Renal cortex interstitium (tissue), 11 donors: ENCODE data around the gene GRIN2A. TPM values are rescaled to one million over a fixed set of nuclear protein-coding genes. Genes with fewer than 3 reads are reported as not detected.
"Not testable (repeated sequence)": the region's sequence is repeated elsewhere in the genome, so short reads cannot be mapped to it uniquely, and the experiment has no call there.

Experiments
- DNase-seq, 11 donors: peaks; one replicate each; pipeline ENCODE4 v3.0.0-alpha.2; 2013; ENCODE audit warnings: low read depth in 9 of 11, low spot score in 4 of 11; ENCODE audit errors: extremely low read depth in 1 of 11
- polyA plus RNA-seq, 3 donors: library from polyadenylated mRNA; unstranded; fragments of 120-200 nt; gene quantifications; one replicate each; pipeline ENCODE4 v1.2.1, GENCODE V29; 2013; ENCODE audit not compliant: insufficient read length in 3 of 3

The GRIN2A gene
- polyA plus RNA-seq, 3 donors: 5.8 to 6.6 (median 6.5) TPM

DNA sequence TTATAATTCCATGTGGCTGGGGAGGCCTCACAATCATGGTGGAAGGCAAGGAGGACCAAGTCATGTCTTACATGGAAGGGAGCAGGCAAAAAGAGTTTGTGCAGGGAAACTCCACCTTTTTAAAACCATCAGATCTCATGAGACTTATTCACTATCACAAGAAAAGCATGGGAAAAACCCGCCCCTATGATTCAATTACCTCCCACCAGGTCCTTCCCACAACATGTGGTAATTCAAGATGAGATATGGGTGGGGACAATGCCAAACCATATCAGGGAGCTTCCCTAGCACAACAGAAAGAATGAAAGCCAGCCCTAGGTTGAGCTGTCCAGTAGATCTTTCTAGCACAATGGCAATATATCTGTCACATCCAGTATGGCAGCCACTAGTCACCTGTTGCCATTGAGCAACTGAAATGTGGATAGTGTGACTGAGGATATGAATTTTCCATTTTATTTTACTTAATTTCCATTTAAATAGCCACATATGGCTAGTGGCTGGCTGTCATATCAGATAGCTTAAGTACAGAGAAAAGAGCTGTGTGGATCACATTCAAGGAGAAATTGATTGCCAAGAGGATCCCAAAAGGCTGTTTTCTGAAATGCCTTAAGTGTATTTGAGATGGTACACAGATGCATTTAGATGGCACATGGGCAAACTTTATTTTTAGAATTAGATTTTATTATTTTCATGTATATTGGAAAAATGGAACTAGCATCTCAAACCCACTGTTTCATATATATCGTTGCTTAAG lies 273.0 kb downstream of the GRIN2A start:
- no peak for DNase-seq

DNA sequence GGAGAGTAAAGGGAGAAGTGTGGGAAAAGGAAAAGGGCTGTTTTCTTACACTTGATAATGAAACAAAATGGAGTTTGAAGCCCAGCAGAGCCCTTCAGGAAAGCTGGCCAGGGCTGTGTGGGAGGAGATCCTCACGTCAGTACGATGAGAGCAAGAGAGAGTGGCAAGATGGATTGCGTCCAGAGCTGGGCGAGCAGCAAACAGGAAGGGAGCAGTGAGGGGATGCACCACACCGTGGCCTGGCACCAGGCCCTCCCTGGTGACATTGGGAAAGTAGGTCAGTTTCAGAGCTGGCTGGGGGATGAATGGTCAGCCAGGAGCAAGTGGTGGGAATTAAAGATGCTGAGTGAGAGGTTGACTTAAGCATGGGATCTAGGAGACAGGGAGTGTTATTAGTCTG lies 273.6 kb downstream of the GRIN2A start:
- peak in 7 of 11 donors; percentile 9 to 47 (median 30) for DNase-seq

DNA sequence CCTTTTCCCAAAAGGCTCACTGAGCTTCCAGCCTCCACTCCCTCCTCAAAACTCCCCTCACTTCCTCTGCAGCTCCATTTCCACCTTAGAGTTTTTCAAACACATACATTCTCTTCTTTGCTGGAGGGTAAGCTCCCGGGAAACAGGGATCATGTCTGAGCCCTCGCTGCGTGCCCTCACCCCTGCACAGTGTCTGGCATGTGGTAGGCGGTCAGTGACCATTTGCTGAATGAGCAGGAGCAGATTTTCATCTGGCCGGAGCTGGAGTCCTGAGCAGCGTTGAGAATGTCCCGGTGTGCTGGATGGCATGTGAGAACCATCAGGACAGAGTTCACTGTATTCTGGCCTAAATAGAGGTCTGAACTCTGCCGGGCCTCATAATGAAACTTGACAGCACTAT lies 274.5 kb downstream of the GRIN2A start:
- DNase-seq: no peak

DNA sequence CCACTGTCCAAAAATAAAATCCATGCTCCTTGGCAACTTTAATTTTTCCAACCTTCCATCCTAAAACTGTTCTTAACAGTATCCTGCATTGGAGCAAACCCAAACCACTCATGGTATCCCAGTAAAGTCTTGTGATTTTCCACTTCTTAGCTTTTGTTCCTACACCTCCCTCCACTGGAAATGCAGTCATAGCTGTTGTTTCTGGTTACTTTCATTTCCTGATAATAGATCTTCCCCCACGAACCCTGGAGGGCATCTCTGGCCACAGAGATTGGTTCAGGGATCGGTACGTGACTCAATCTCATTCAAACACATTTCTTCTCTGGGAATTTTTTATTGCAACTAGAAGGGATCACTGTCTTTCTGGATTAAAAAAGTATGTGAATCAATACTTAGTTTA lies 276.0 kb downstream of the GRIN2A start:
- DNase-seq: no peak

DNA sequence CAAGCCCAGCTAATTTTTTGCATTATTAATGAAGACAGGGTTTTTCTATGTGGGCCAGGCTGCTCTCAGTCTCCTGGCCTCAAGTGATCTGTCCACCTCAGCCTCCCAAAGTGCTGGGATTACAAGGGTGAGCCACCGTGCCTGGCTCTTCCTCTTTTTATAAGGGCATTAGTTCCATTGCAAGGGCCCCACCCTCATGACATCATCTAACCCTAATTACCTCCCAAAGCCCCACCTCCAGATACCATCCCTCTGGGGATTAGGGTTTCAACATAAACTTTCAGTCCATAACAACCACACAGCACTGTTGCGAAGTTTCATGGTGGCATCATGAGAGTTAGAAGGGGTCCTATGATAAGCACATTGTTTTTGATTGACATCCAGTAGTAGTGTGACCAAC lies 277.7 kb downstream of the GRIN2A start:
- DNase-seq: no peak

DNA sequence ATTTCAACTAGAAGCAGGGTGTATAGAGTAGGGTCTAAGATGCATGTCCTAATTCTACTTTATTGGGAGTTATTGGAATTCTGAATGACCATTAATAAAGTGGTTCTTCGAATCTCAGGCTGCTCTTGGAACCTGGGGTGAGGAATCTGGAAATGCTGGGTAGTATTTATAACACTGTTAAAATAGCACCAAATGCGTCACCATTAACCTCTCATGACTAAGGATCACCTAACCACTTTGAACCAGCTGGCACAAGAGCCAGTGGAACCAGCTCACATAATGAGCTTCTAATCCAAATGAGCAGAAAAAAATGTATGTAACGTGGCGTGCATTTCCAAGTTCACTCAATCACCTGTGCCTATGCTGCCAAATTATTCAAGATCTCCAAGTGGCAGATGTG lies 281.7 kb downstream of the GRIN2A start:
- DNase-seq: no peak

DNA sequence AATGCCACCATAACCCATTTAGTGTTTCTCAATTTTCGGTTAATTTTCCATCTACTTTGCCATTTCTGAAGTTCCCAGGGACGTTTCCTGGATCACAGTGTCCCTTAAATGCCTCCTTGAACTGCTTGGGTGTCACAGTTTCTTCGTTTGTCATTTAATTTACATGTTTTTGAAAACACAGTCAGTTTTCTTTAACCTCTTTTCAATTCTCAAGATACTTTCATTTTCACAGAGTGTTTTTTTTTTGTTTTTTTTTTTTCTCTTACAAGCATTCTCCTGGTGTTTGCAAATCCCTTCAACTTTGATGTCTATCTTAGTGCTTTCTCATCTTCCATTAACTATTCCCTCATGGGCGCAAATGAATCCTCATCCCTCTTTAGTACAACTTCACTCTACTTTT lies 283.7 kb downstream of the GRIN2A start:
- DNase-seq: no peak

DNA sequence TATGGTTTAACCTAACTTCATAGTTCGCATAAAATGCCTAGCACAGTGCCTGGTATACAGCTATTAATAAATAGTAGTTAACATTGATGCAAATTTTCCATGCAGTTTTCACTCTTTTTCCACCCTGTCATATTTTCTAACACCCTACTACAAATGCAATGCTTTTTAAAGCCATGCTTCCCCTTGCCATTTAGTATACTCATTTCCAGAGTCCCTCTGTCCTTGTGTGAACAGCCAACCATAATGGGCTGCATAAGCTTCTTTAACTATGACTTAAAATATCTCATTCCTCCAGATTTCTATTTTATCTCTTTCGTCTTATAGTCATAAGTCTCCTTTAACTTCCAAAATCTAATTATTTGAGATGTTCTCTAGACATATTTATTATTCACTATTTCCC lies 284.1 kb downstream of the GRIN2A start:
- no peak for DNase-seq

DNA sequence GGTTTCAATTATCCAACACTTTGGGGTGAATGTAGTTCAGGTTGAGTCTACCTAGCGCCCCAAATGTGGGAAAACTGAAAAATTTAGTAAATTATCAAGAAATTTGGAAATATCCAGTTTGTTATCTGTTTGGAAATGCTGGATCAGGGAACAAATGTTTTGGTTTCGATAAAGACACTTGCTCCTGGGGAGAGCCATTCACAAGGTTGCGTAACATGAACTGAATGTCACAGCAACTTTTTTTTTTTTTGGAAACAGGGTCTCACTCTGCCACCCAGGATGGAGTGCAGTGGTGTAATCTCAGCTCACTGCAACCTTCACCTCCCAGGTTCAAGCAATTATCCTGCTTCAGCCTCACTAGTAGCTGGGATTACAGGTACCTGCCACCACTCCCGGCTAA lies 286.4 kb downstream of the GRIN2A start:
- no peak for DNase-seq

DNA sequence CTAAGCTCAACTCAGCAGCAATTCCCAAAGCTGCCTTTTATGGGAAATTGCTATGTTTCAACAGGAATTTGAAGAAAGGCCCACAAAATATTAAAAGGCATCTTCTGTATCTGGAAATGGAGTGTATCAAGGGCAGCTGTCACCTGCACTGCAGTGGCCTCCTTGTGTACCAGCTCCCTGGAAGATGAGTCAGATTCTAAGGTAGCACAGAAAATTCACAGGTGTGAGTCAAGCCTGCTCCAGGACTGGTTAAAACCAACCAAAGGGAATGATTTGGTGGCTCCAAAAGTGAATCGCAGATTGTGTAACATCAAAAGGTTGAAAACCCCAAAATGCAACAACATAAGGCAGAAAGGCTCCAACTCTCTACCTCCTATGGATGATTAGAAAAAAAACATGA lies 296.4 kb downstream of the GRIN2A start:
- no peak for DNase-seq

DNA sequence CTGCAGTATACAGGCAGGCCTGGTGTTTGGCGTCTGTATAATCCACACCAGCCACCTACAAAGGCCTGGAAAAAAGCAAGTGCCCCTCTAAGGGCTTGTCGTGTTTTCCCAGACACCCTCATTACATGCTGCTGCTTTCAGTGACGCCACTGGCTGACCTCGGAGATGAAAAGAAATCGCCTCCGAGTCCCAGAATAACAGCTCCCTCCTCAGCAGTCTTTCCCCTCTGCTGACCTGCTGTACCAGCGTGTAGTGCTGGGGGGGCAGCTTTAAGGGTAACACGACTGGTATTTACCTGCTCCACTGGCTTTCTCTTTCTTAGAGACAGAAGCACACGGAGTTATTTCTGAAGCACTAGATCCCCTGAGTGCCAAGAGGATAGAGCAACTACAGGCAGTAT lies 296.8 kb downstream of the GRIN2A start:
- peak in 2 of 11 donors; percentile 4 to 8 for DNase-seq

DNA sequence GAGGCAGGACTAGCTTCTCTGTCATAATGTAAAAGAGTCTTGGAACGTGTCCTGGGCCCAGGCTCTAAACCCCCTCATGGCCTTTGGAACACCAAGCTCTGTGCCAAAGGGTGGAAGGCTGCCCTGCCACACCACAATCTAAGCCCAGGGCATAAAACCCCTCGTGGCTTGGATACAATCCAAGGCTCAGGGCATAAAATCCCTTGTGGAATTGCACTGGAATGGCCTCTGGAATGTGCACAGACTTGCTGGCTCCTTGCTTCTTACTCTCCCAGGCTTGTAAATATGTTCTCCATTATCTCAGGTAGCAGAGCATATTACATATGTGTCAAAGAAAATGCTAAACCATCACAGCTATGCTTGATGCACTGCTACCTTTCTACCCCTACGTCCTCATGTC lies 306.2 kb downstream of the GRIN2A start:
- DNase-seq: not testable (repeated sequence)

DNA sequence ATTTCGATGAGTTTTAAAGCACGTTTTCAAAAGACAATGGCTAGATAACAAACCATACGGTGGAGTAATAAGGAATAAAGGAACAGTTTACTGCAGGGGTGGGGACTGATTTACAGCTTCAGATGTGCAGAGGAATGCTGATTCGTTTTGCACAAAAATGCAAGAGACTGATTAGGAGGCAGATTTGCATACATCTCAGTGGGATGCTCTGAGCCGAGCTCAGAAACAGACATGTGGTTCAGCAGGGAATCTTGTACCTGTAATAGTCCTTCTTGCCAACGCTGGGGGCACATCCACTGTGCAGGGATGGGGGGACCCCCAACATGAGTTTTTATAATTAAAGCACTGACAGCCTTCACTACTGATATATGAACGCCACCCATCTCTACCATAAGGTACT lies 308.0 kb downstream of the GRIN2A start:
- DNase-seq: no peak

DNA sequence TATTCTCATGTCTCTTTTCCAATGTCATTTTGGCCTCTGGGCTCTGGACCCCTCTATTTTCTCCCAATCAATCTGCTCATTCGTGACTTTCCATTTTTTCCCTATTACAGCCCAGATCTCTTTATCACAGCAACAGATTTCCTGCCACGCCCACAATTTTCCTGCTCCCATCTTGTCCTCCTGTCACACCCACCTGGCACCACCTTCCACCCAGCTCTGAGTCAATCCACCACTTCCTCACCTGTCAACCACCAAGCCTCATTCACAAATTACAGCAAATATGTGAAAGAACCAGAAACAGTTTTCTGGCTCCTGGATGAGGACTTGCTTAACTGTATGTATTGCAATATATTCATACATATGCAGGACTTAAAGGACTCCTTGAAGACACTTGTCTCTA lies 311.3 kb downstream of the GRIN2A start:
- DNase-seq: no peak

DNA sequence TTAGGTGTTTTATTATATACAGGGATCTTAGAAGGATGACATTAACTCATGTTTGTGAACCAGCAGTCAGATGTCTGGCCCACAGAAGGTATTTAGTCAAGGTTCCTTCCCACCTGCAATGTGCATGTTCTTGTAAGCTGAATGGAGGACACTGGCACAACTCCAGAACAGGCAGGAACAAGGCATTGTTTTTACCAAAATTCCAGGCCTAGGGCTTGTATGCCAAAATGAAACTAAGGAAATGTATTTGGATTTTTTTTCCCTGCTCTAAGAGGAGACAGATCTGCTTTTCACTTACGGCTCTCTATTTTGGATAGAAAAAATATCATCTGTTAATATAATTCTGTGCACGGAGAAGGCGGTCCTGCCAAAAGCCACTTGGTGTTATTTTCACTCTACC lies 312.5 kb downstream of the GRIN2A start:
- DNase-seq: no peak

DNA sequence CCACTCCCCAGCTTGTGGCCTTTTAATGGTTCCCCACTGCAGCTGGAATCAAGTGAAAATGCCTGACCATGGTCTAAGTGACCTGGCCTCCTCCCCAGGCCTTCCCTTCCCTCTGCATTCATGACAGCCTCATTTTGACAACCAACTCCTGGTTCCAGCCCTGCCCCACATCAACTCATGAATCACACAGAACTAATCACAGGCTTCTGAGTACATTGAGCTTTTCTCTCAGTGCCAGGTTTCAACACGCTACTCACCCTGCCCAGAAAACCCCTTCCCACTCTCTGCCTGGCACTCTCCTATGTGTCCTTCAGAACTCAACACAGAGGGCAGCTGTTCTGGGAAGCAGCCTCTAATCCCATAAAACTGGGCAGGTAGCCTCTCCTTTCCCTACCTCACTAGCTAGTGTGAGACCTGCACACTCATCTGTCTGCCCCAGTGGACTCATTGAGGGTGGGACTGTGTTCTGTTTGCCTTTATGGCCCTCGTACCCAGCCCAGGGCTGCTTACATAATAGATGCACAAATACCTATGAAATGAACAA lies 313.6 kb downstream of the GRIN2A start:
- no peak for DNase-seq

DNA sequence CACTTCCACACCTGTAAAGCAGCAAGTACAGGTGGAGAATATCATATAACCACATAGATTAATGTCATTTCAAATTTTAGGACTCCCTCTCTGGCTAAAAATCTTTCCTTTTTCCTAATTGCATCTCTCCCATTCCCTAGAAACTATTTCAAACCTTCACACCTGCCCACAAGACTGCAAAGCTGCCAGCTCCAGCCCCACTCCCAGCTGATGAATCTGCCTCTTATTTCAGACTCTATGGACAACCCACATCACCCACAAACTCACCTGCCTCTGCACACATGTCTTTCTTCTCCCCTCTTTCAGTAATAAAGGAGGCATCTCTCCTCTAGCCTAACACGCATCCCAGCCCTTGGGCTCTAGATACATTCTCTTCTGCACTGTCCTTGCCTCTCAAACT lies 315.1 kb downstream of the GRIN2A start:
- no peak for DNase-seq

DNA sequence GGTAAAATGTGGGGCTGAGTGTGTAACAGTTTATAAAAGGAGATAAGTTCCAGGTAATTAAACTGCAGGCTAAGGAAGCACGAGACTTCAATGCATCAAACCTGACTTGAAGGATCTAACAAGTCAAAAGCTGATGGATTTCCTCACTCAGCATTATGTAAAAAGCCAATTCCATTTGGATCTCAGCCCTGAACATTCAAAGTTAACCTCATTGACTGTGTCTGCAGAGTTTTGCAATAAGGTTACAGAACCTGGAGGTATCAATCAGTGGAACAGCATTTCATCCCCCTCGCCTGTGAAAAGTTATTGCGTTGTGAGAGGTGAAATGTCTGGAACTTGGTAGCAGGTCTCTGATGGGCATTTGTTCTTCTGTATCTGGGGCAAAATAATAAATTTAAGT lies 317.8 kb downstream of the GRIN2A start:
- DNase-seq: no peak

DNA sequence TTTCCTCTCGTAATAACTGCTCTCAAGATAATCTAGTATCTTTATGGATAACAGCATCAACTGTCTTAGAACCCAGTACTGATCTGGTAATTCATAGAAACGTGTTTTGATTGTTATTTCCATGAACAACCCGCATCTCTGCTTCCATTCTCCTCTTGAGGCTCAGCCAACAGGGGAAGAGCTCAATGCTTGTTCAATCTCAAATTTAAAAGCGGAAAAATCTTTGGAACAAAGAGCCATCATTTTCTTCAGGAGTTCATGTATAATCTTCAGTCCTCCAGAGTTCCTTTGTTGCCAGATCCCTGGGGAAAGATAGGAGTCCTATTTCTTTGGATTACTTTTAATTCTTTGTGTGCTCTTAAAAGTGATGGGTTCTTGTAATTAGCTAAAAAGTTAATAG lies 319.9 kb downstream of the GRIN2A start:
- DNase-seq: no peak

DNA sequence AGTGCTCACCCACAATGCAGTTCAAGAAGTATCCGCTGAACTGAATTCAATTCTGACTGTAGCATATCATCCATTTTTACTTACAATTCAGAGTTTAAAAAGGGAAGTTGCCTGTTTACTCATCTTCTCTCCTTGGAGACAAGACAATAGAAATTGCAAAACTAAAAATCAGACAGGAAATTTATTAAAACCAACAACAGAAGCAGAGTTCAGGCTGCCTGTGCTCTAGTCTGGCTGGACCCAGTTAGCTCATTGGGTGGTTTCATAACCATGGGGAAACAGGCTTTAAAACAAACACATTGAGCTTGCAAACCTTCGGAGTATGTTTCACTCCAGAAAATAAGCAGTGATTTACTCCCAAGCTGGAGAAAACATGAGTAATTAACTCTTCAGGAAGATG lies 321.4 kb downstream of the GRIN2A start:
- DNase-seq: no peak

DNA sequence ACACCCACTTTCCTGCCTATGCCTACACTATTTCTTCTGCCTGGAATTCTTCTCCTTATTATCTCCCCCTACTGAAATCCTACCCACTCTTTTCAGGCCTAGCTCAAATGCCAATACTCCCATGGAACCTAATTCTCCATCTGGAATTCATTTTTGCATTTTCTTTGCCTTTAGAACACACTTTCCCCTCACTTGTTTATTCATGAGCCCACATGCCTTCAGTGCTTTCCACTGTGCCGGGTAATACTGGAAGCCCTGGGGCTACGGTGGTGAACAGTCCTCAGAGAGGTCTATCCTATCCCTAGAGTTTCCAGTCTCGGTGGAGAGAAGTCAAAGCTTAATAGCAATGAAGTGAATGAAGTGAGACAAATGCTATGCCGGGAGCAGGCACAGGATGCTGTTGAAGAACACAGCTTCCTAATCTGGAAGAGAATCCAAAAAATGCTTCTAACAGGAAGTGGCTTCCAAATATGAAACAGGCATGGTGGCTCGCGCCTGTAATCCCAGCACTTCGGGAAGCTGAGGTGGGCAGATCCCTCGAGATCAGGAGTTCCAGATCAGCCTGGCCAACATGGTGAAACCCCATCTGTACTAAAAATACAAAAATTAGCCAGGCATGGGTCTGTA lies 322.4 kb downstream of the GRIN2A start:
- DNase-seq: no peak
